Gastroesophageal sphincter (tissue), 4 donors: ENCODE measurements around the gene NDUFB8. TPM values are rescaled to one million over a fixed set of nuclear protein-coding genes. Genes with fewer than 3 reads are reported as not detected.

Experiments
- ATAC-seq: fragments of 150-250 bp; one replicate; pipeline ENCODE4 v1.9.1; 2016; ENCODE audit warnings: mild to moderate bottlenecking, moderate library complexity
- H3K27ac ChIP-seq, 4 donors: fragments of 200-600 bp; sonication (generic) in 3 of 4; 1 replicate in 3 of 4; 2 replicates in 1 of 4; pipeline ENCODE4 v1.5.1; 2016 to 2019
- H3K27me3 ChIP-seq: fragments of 200-600 bp; sonication (generic); one replicate; pipeline ENCODE4 v1.5.1; 2019
- H3K36me3 ChIP-seq, 2 donors: fragments of 200-600 bp; sonication (generic); one replicate each; pipeline ENCODE4 v1.5.1; 2019; ENCODE audit warnings: control low read depth in 1 of 2
- H3K4me1 ChIP-seq, 3 donors: fragments of 200-600 bp; sonication (generic); 1 replicate in 2 of 3; 2 replicates in 1 of 3; pipeline ENCODE4 v1.5.1; 2016 to 2019; ENCODE audit warnings: control low read depth in 2 of 3
- H3K4me3 ChIP-seq, 2 donors: fragments of 200-600 bp; sonication (generic); one replicate each; pipeline ENCODE4 v1.5.1; 2019; ENCODE audit warnings: mild to moderate bottlenecking in 1 of 2, moderate library complexity in 1 of 2
- H3K9me3 ChIP-seq, 3 donors: fragments of 200-600 bp; sonication (generic); one replicate each; pipeline ENCODE4 v1.5.1; 2017 to 2019; ENCODE audit warnings: control low read depth in 2 of 3
- EP300 ChIP-seq: sonication (generic); formaldehyde crosslinking; IDR thresholded peaks from one replicate; pipeline ENCODE4 v1.6.1; 2017; ENCODE audit warnings: antibody characterized with exemption, mild to moderate bottlenecking
- POLR2A ChIP-seq, 2 donors: fragments of 450-650 bp; IDR thresholded peaks; one replicate each; pipeline ENCODE4 v1.6.1; 2017; ENCODE audit warnings: antibody characterized with exemption in 2 of 2, mild to moderate bottlenecking in 2 of 2, moderate library complexity in 1 of 2
- POLR2AphosphoS5 ChIP-seq: sonication (generic); formaldehyde crosslinking; IDR thresholded peaks from one replicate; pipeline ENCODE4 v1.6.1; 2017; ENCODE audit warnings: antibody characterized with exemption
- WGBS, 2 donors: methylation state at CpG; one replicate each; pipeline ENCODE4 v1.1.5; 2018; ENCODE audit warnings: low coverage in 1 of 2; 5-methylcytosine and 5-hydroxymethylcytosine counted together
- total RNA-seq, 4 donors: library from RNA; depleted of rRNA; stranded (reverse); fragments of >200 nt; gene quantifications; one replicate each; pipeline ENCODE4 v1.1.0, GENCODE V29; 2016
- TF ChIP-seq, protein P1 (sequence below), 4 experiments: fragments of 200-600 bp in 2 of 4; fragments of 450-650 bp in 2 of 4; sonication (generic) in 1 of 4; IDR thresholded peaks; one replicate each; pipeline ENCODE4 v1.5.1; 2017 to 2019; ENCODE audit warnings: antibody characterized with exemption in 4 of 4, mild to moderate bottlenecking in 2 of 4, moderate library complexity in 2 of 4

Gene NDUFB8
- total RNA-seq, 4 donors from 2014 or later: 268 to 317 (median 283) TPM

GRCh38 chr10:100504096-100504495 lies 25.6 kb downstream of the NDUFB8 start:
- ATAC-seq: no peak
- Histone ChIP-seq H3K27me3 (no peaks in the 10 kb centered on the region), H3K4me3 (no peak overlapping the region), H3K36me3 (peaks cover 0 to 100% of the 10 kb centered on the region in 2 donors), H3K4me1 (no peaks in the 10 kb centered on the region), H3K9me3 (no peaks in the 10 kb centered on the region), H3K27ac (no peak overlapping the region)
- TF ChIP-seq POLR2A (IDR thresholded peaks at IDR 0.05) (no peak), POLR2AphosphoS5 (no peak), EP300 (no peak)
- TF ChIP-seq, protein P1, sequence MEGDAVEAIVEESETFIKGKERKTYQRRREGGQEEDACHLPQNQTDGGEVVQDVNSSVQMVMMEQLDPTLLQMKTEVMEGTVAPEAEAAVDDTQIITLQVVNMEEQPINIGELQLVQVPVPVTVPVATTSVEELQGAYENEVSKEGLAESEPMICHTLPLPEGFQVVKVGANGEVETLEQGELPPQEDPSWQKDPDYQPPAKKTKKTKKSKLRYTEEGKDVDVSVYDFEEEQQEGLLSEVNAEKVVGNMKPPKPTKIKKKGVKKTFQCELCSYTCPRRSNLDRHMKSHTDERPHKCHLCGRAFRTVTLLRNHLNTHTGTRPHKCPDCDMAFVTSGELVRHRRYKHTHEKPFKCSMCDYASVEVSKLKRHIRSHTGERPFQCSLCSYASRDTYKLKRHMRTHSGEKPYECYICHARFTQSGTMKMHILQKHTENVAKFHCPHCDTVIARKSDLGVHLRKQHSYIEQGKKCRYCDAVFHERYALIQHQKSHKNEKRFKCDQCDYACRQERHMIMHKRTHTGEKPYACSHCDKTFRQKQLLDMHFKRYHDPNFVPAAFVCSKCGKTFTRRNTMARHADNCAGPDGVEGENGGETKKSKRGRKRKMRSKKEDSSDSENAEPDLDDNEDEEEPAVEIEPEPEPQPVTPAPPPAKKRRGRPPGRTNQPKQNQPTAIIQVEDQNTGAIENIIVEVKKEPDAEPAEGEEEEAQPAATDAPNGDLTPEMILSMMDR (IDR thresholded peaks at IDR 0.05): no peak
- WGBS, 2 donors: 69 to 76% methylated on average over 5 of the region's 5 CpGs

GRCh38 chr10:100502926-100503494 lies 26.7 kb downstream of the NDUFB8 start:
- Histone ChIP-seq H3K27ac (no peak overlapping the region), H3K27me3 (no peaks in the 10 kb centered on the region), H3K9me3 (no peaks in the 10 kb centered on the region), H3K36me3 (peaks cover 0 to 100% of the 10 kb centered on the region in 2 donors), H3K4me1 (no peaks in the 10 kb centered on the region), H3K4me3 (no peak overlapping the region)
- no peak for ATAC-seq
- no peak for TF ChIP-seq POLR2A (IDR thresholded peaks at IDR 0.05)
- no peak for TF ChIP-seq POLR2AphosphoS5
- TF ChIP-seq EP300: no peak
- TF ChIP-seq, protein P1 (IDR thresholded peaks at IDR 0.05): no peak
- 58 to 100% methylated on average over 1 of the region's 1 CpG for WGBS, 2 donors

- Histone ChIP-seq H3K9me3 (no peaks in the 10 kb centered on the region), H3K36me3 (peaks cover 0 to 100% of the 10 kb centered on the region in 2 donors), H3K27ac (no peak overlapping the region), H3K4me3 (no peak overlapping the region), H3K4me1 (no peaks in the 10 kb centered on the region), H3K27me3 (no peaks in the 10 kb centered on the region)
- ATAC-seq: no peak
- no peak for TF ChIP-seq EP300
- TF ChIP-seq, protein P1 (IDR thresholded peaks at IDR 0.05): no peak
- TF ChIP-seq POLR2A (IDR thresholded peaks at IDR 0.05): no peak
- TF ChIP-seq POLR2AphosphoS5: no peak
These were observed 28.2 kb downstream of the NDUFB8 start for GRCh38 chr10:100501423-100501822.

DNA sequence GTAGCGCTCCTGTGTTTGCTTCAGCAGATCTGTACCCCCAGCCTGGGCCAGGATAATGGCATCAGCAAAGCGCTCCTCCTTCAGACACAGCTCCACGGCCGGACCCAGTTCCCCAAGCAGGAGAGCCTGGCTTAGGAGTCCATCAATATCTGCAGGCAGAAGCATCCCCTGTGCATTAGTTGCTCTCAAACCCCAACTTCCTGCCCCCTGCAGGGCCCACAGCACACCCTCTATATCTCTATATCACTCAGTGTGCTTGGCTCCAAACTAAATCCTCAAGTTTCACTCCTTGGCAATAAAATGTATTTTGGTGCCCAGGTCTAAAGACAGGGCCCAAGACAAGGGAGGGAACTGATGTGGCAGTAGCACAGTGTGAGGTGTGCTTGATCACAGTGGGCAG lies 31.6 kb downstream of the NDUFB8 start:
- H3K27me3 ChIP-seq: no peaks in the 10 kb centered on the region
- no peaks in the 10 kb centered on the region for H3K9me3 ChIP-seq
- no peak overlapping the region for H3K27ac ChIP-seq
- TF ChIP-seq POLR2A (IDR thresholded peaks at IDR 0.05) (no peak), EP300 (no peak), POLR2AphosphoS5 (no peak)
- TF ChIP-seq, protein P1 (IDR thresholded peaks at IDR 0.05): no peak
- 100% methylated on average over 1 of the region's 4 CpGs for WGBS, 2 donors
- no peak overlapping the region for H3K4me3 ChIP-seq
- no peak for ATAC-seq
- H3K4me1 ChIP-seq: no peaks in the 10 kb centered on the region
- peaks cover 0 to 100% of the 10 kb centered on the region in 2 donors for H3K36me3 ChIP-seq

DNA sequence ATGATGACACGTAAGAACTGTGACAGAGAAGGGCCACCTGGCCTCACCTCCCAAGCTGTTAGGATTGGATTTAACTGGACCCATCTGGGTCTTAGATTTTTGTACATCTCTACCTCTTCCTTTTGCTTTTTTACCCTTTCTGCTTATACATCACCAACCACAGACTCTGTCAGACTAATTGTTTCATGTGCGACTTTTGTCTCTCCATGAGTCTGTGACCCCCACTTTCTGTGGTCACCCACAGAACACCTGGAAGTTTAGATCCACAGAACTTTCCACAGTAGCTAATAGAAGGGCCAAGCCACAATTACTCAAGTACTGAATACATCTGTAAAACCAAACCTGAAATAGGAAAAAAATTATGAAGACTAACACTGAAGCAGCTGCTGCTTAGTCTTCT lies 33.1 kb downstream of the NDUFB8 start:
- Histone ChIP-seq H3K36me3 (peaks cover 0 to 100% of the 10 kb centered on the region in 2 donors), H3K27me3 (no peaks in the 10 kb centered on the region), H3K27ac (no peak overlapping the region), H3K9me3 (no peaks in the 10 kb centered on the region), H3K4me3 (no peak overlapping the region), H3K4me1 (no peaks in the 10 kb centered on the region)
- TF ChIP-seq EP300 (no peak), POLR2AphosphoS5 (no peak), POLR2A (IDR thresholded peaks at IDR 0.05) (no peak)
- TF ChIP-seq, protein P1 (IDR thresholded peaks at IDR 0.05): no peak
- no peak for ATAC-seq
- WGBS, 2 donors: 81 to 100% methylated on average over 1 to 2 of the region's 2 CpGs
